IMR-90 (cell line): ENCODE results near the gene FAM89A. TPM values are rescaled to one million over a fixed set of nuclear protein-coding genes. Genes with fewer than 3 reads are reported as not detected.

Source experiments
- ATAC-seq: fragments of 200-7000 bp; cut with Tn5 transposase; 2 replicates; pipeline ENCODE4 v1.9.1; 2020; ENCODE audit warnings: low read depth, mild to moderate bottlenecking, moderate library complexity
- BruUV-seq: library from RNA; stranded (reverse); fragments of 400-500 nt; replicated peaks from 2 replicates; lab custom pipeline; 2021; lab: Mats Ljungman, UMichigan
- CTCF ChIA-PET: fragments of 300-600 bp; formaldehyde crosslinking; extraction: SDS; loops from one replicate; lab custom pipeline; 2021; ENCODE audit warnings: antibody characterized with exemption; lab: Yijun Ruan, JAX
- POLR2A ChIA-PET: fragments of 300-600 bp; sonication (Branson Sonifier 250); formaldehyde crosslinking; loops from one replicate; lab custom pipeline; 2022; ENCODE audit warnings: antibody characterized with exemption; ENCODE audit not compliant: unreplicated experiment; lab: Charles Lee
- DNase-seq: peaks from one replicate; pipeline ENCODE4 v3.0.0; 2013
- H2AFZ ChIP-seq: replicated peaks from 2 replicates; pipeline ENCODE3; 2013; ENCODE audit warnings: low read length, mild to moderate bottlenecking; ENCODE audit not compliant: poor library complexity
- H2AK5ac ChIP-seq: 2 replicates; pipeline ENCODE4 v1.6.1; 2013; ENCODE audit warnings: low read depth, low read length, inconsistent platforms
- H2AK9ac ChIP-seq: replicated peaks from 2 replicates; pipeline ENCODE3; 2013; ENCODE audit warnings: mild to moderate bottlenecking, low read depth, low read length, moderate library complexity; ENCODE audit not compliant: poor library complexity
- H2BK120ac ChIP-seq: 2 replicates; pipeline ENCODE4 v1.6.1; 2013; ENCODE audit warnings: low read depth, low read length, inconsistent platforms
- H2BK15ac ChIP-seq: 3 replicates; pipeline ENCODE4 v1.6.1; 2013; ENCODE audit warnings: low read depth, low read length, inconsistent platforms
- H2BK20ac ChIP-seq: 2 replicates; pipeline ENCODE4 v1.6.1; 2013; ENCODE audit warnings: low read depth, mild to moderate bottlenecking, inconsistent platforms, low read length, moderate library complexity
- H2BK5ac ChIP-seq: 2 replicates; pipeline ENCODE4 v1.6.1; 2013; ENCODE audit warnings: mild to moderate bottlenecking, low read depth, low read length, inconsistent platforms; ENCODE audit not compliant: poor library complexity, severe bottlenecking
- H3K14ac ChIP-seq: replicated peaks from 2 replicates; pipeline ENCODE4 v1.6.1; 2013; ENCODE audit warnings: low read depth, low read length, inconsistent platforms
- H3K18ac ChIP-seq: 2 replicates; pipeline ENCODE4 v1.6.1; 2013; ENCODE audit warnings: low read depth, low read length, control low read depth
- H3K23ac ChIP-seq: 2 replicates; pipeline ENCODE4 v1.6.1; 2013; ENCODE audit warnings: low read depth, low read length, inconsistent platforms
- H3K27ac ChIP-seq: 2 replicates; pipeline ENCODE4 v1.5.1; 2013; ENCODE audit warnings: mild to moderate bottlenecking, control low read depth, low read length; ENCODE audit not compliant: insufficient read depth
- H3K27me3 ChIP-seq: 2 replicates; pipeline ENCODE4 v1.6.1; 2013; ENCODE audit warnings: low read length; ENCODE audit not compliant: control insufficient read depth, insufficient read depth
- H3K36me3 ChIP-seq: 2 replicates; pipeline ENCODE4 v1.6.1; 2013; ENCODE audit warnings: low read length, mixed read lengths; ENCODE audit not compliant: control insufficient read depth, insufficient read depth
- H3K4ac ChIP-seq: 2 replicates; pipeline ENCODE4 v1.6.1; 2013; ENCODE audit warnings: low read depth, low read length, inconsistent platforms
- H3K4me1 ChIP-seq: 2 replicates; pipeline ENCODE4 v1.6.1; 2013; ENCODE audit warnings: low read length, mixed read lengths; ENCODE audit not compliant: control insufficient read depth, insufficient read depth
- H3K4me2 ChIP-seq: 2 replicates; pipeline ENCODE4 v1.6.1; 2013; ENCODE audit warnings: low read depth, mild to moderate bottlenecking, control low read depth, low read length, moderate library complexity
- H3K4me3 ChIP-seq: 2 replicates; pipeline ENCODE4 v1.5.1; 2013; ENCODE audit warnings: low read depth, mild to moderate bottlenecking, control low read depth, low read length, moderate library complexity; ENCODE audit not compliant: insufficient read depth
- H3K56ac ChIP-seq: 2 replicates; pipeline ENCODE4 v1.6.1; 2013; ENCODE audit warnings: low read length, inconsistent platforms; ENCODE audit not compliant: insufficient read depth; ENCODE audit errors: extremely low read depth
- H3K79me1 ChIP-seq, 2 experiments: 2 replicates each; pipeline ENCODE4 v1.6.1; 2013; ENCODE audit warnings: low read length in 2 of 2, inconsistent platforms in 1 of 2, low read depth in 1 of 2
- H3K9ac ChIP-seq: 2 replicates; pipeline ENCODE4 v1.6.1; 2013; ENCODE audit warnings: low read depth, low read length, control low read depth
- H3K9me1 ChIP-seq: 2 replicates; pipeline ENCODE4 v1.6.1; 2013; ENCODE audit warnings: low read length, inconsistent platforms; ENCODE audit not compliant: insufficient read depth
- H3K9me3 ChIP-seq: 2 replicates; pipeline ENCODE4 v1.6.1; 2013; ENCODE audit warnings: low read length; ENCODE audit not compliant: control insufficient read depth, insufficient read depth
- H4K20me1 ChIP-seq: 2 replicates; pipeline ENCODE4 v1.6.1; 2013; ENCODE audit warnings: low read length, inconsistent platforms; ENCODE audit not compliant: insufficient read depth
- H4K5ac ChIP-seq: 2 replicates; pipeline ENCODE4 v1.6.1; 2013; ENCODE audit warnings: mild to moderate bottlenecking, low read depth, low read length, control low read depth
- H4K8ac ChIP-seq, 2 experiments: 2 replicates each; pipeline ENCODE4 v1.6.1; 2013; ENCODE audit warnings: low read depth in 2 of 2, low read length in 2 of 2, control low read depth in 1 of 2, inconsistent platforms in 1 of 2
- H4K91ac ChIP-seq: 2 replicates; pipeline ENCODE4 v1.6.1; 2013; ENCODE audit warnings: low read depth, low read length, inconsistent platforms; ENCODE audit not compliant: insufficient read depth
- BHLHE40 ChIP-seq: fragments of 150-350 bp; IDR thresholded peaks from 2 replicates; pipeline ENCODE4 v1.6.1; 2016; ENCODE audit warnings: mild to moderate bottlenecking, low read depth, low read length
- CEBPB ChIP-seq: IDR thresholded peaks from 2 replicates; pipeline ENCODE4 v1.6.1; 2012; ENCODE audit warnings: low read depth, low read length, improper control_type of control experiment
- CHD1 ChIP-seq: IDR thresholded peaks from 2 replicates; pipeline ENCODE4 v1.6.1; 2012; ENCODE audit warnings: low read depth, low read length, improper control_type of control experiment
- CTCF ChIP-seq: conservative IDR thresholded peaks from 2 replicates; pipeline ENCODE4 v1.5.1; 2012; ENCODE audit warnings: mild to moderate bottlenecking, low read depth, low read length, improper control_type of control experiment
- ELK1 ChIP-seq: fragments of 150-350 bp; IDR thresholded peaks from 2 replicates; pipeline ENCODE4 v1.6.1; 2016; ENCODE audit warnings: low read depth, mild to moderate bottlenecking, low read length, moderate library complexity, borderline replicate concordance
- FOS ChIP-seq: fragments of 150-350 bp; IDR thresholded peaks from 2 replicates; pipeline ENCODE4 v1.6.1; 2016; ENCODE audit warnings: low read depth, low read length
- MAFK ChIP-seq: IDR thresholded peaks from 2 replicates; pipeline ENCODE4 v1.6.1; 2012; ENCODE audit warnings: low read depth, low read length, improper control_type of control experiment
- MAZ ChIP-seq: IDR thresholded peaks from 2 replicates; pipeline ENCODE4 v1.6.1; 2012; ENCODE audit warnings: low read depth, mild to moderate bottlenecking, low read length, improper control_type of control experiment, moderate library complexity, borderline replicate concordance
- MXI1 ChIP-seq: IDR thresholded peaks from 2 replicates; pipeline ENCODE4 v1.6.1; 2012; ENCODE audit warnings: low read depth, mild to moderate bottlenecking, low read length, moderate library complexity, borderline replicate concordance
- NFE2L2 ChIP-seq: fragments of 150-350 bp; IDR thresholded peaks from 2 replicates; pipeline ENCODE4 v1.6.1; 2016; ENCODE audit warnings: low read depth, mild to moderate bottlenecking, low read length
- POLR2A ChIP-seq: IDR thresholded peaks from 2 replicates; pipeline ENCODE4 v1.6.1; 2012; ENCODE audit warnings: mild to moderate bottlenecking, low read depth, low read length
- RAD21 ChIP-seq: IDR thresholded peaks from 2 replicates; pipeline ENCODE4 v1.6.1; 2012; ENCODE audit warnings: low read length, improper control_type of control experiment
- RCOR1 ChIP-seq: IDR thresholded peaks from 2 replicates; pipeline ENCODE4 v1.6.1; 2012; ENCODE audit warnings: mild to moderate bottlenecking, low read length, improper control_type of control experiment; ENCODE audit not compliant: insufficient replicate concordance
- RFX5 ChIP-seq: IDR thresholded peaks from 2 replicates; pipeline ENCODE4 v1.8.0; 2012; ENCODE audit warnings: low read depth, mild to moderate bottlenecking, low read length, moderate library complexity
- SMC3 ChIP-seq: fragments of 150-350 bp; IDR thresholded peaks from 2 replicates; pipeline ENCODE4 v1.6.1; 2016; ENCODE audit warnings: low read depth, mild to moderate bottlenecking, antibody characterized with exemption, low read length, moderate library complexity
- USF2 ChIP-seq: fragments of 150-350 bp; IDR thresholded peaks from 2 replicates; pipeline ENCODE4 v1.6.1; 2017; ENCODE audit warnings: mild to moderate bottlenecking, antibody characterized with exemption, low read length, low read depth
- WGBS, 2 experiments: methylation state at CpG; one replicate each; pipeline versions ENCODE4 v1.1.5 to v1.1.7; 2013; ENCODE audit warnings: missing lambda C conversion rate in 2 of 2; ENCODE audit not compliant: insufficient read length in 1 of 2; ENCODE audit errors: extremely low coverage in 2 of 2; 5-methylcytosine and 5-hydroxymethylcytosine counted together
- dilution Hi-C: fragments of 300-500 bp; cut with HindIII; formaldehyde crosslinking; loops from one replicate; pipeline ENCODE4 v1.14.3; 2018; ENCODE audit warnings: low sequenced_read_pairs; ENCODE audit not compliant: unreplicated experiment
- in situ Hi-C: fragments of 300-500 bp; cut with MboI; formaldehyde crosslinking; loops from 3 replicates; pipeline ENCODE4 v1.14.3; 2019; ENCODE audit warnings: low sequenced_read_pairs, inconsistent platforms, mixed read lengths
- intact Hi-C: fragments of 100-400 bp; cut with micrococcal nuclease; formaldehyde crosslinking; loops from 2 replicates; pipeline ENCODE4 v1.10.0; 2022
- polyA plus RNA-seq, 3 experiments: library from polyadenylated mRNA; depleted of rRNA; stranded (reverse); fragments of >200 nt; gene quantifications; 2 replicates each; pipeline ENCODE4 v1.2.3, GENCODE V29; 2012; ENCODE audit warnings: low replicate concordance in 1 of 3
- total RNA-seq: library from RNA; depleted of rRNA; stranded (reverse); fragments of >200 nt; gene quantifications from 2 replicates; pipeline ENCODE4 v1.2.3, GENCODE V29; 2012

FAM89A gene
- total and polyA plus RNA-seq, 2 of the 4 experiments (the other 2 are of a cell fraction) = 6.8 to 8.1 TPM

GRCh38 chr1:231075497-231075896 lies 35.4 kb upstream of the FAM89A start:
- H3K4me1 ChIP-seq = no peaks in the 10 kb centered on the region; the same call in 1 of the 2 replicates
- POLR2A ChIA-PET = no interaction called here
- no TSS peak for BruUV-seq

More at GRCh38 chr1:231075497-231075896, 35.4 kb upstream of the FAM89A start:
- H2BK120ac ChIP-seq = no peak overlapping the region
- DNase-seq = no peak
- H2AFZ ChIP-seq = no peak overlapping the region
- WGBS, 2 experiments = 57% methylated on average over 1 of the region's 6 CpGs; no CpG with 5 or more reads in 1 of the 2 experiments
- intact Hi-C loops (no loop called here), dilution Hi-C loops (no loop called here), in situ Hi-C loops (no loop called here)
- no peak overlapping the region for H3K4ac ChIP-seq
- H4K8ac ChIP-seq = no peak overlapping the region
- no peak overlapping the region for H3K18ac ChIP-seq
- no peak overlapping the region for H2BK5ac ChIP-seq
- H3K27ac ChIP-seq = no peak overlapping the region
- H2BK20ac ChIP-seq = no peak overlapping the region
- H4K20me1 ChIP-seq = no peaks in the 10 kb centered on the region
- no peaks in the 10 kb centered on the region for H3K79me1 ChIP-seq
- H4K5ac ChIP-seq = no peak overlapping the region
- H3K9ac ChIP-seq = no peak overlapping the region
- H2AK5ac ChIP-seq = no peak overlapping the region
- H3K27me3 ChIP-seq = peaks cover 10% of the 10 kb centered on the region
- H3K4me3 ChIP-seq = no peak overlapping the region
- CTCF ChIA-PET = no interaction called here
- no peak overlapping the region for H2BK15ac ChIP-seq
- no peaks in the 10 kb centered on the region for H3K9me3 ChIP-seq
- ATAC-seq = no peak
- no peak overlapping the region for H2AK9ac ChIP-seq
- no peak overlapping the region for H3K14ac ChIP-seq
- H3K4me2 ChIP-seq = no peak overlapping the region
- H3K56ac ChIP-seq = no peak overlapping the region
- no peak overlapping the region for H4K91ac ChIP-seq
- no peaks in the 10 kb centered on the region for H3K9me1 ChIP-seq
- H3K36me3 ChIP-seq = no peaks in the 10 kb centered on the region
- no peak overlapping the region for H3K23ac ChIP-seq
- no peak for TF ChIP-seq POLR2A
- TF ChIP-seq ELK1 = no peak
- TF ChIP-seq MAZ = no peak
- no peak for TF ChIP-seq RFX5
- no peak for TF ChIP-seq CHD1
- TF ChIP-seq USF2 = no peak
- TF ChIP-seq MXI1 = no peak
- TF ChIP-seq BHLHE40 = no peak
- TF ChIP-seq MAFK = no peak
- TF ChIP-seq FOS = no peak
- TF ChIP-seq NFE2L2 = no peak
- TF ChIP-seq CTCF = no peak
- no peak for TF ChIP-seq RCOR1
- no peak for TF ChIP-seq SMC3
- no peak for TF ChIP-seq CEBPB
- TF ChIP-seq RAD21 = no peak
